H9 (cell line): ENCODE measurements around the gene SLC25A26. TPM values are rescaled to one million over a fixed set of nuclear protein-coding genes. Genes with fewer than 3 reads are reported as not detected.
A peak's percentile ranks its signal among the peaks of the same experiment; 100 is the strongest.

ENCODE experiments used
- DNase-seq: peaks from one replicate; pipeline ENCODE4 v3.0.0-alpha.2; 2017
- H2AFZ ChIP-seq: one replicate; pipeline ENCODE4 v1.6.1; 2013; ENCODE audit warnings: mild to moderate bottlenecking, low read length, control low read depth, moderate library complexity
- H2AK5ac ChIP-seq: 2 replicates; pipeline ENCODE4 v1.6.1; 2013; ENCODE audit warnings: low read length, control low read depth, mixed read lengths; ENCODE audit not compliant: insufficient read length
- H2BK120ac ChIP-seq: one replicate; pipeline ENCODE4 v1.6.1; 2013; ENCODE audit warnings: low read depth, mild to moderate bottlenecking, low read length, control low read depth, inconsistent platforms; ENCODE audit not compliant: poor library complexity, severe bottlenecking
- H2BK12ac ChIP-seq: 2 replicates; pipeline ENCODE4 v1.6.1; 2013; ENCODE audit warnings: low read length, control low read depth, mixed read lengths, low read depth; ENCODE audit not compliant: insufficient read length
- H2BK15ac ChIP-seq: 2 replicates; pipeline ENCODE4 v1.6.1; 2013; ENCODE audit warnings: low read depth, low read length, control low read depth
- H2BK20ac ChIP-seq: one replicate; pipeline ENCODE4 v1.6.1; 2013; ENCODE audit warnings: low read depth, mild to moderate bottlenecking, low read length, control low read depth, inconsistent platforms; ENCODE audit not compliant: poor library complexity, severe bottlenecking
- H2BK5ac ChIP-seq: 2 replicates; pipeline ENCODE4 v1.6.1; 2013; ENCODE audit warnings: low read length, control low read depth, mixed read lengths; ENCODE audit not compliant: insufficient read length
- H3K14ac ChIP-seq: 2 replicates; pipeline ENCODE4 v1.6.1; 2013; ENCODE audit warnings: low read length, control low read depth; ENCODE audit not compliant: insufficient read depth
- H3K18ac ChIP-seq: 2 replicates; pipeline ENCODE4 v1.6.1; 2013; ENCODE audit warnings: low read depth, mild to moderate bottlenecking, mixed read lengths, low read length, control low read depth; ENCODE audit not compliant: insufficient read length
- H3K23ac ChIP-seq: 2 replicates; pipeline ENCODE4 v1.6.1; 2013; ENCODE audit warnings: low read length, control low read depth, mixed read lengths, low read depth; ENCODE audit not compliant: insufficient read length
- H3K23me2 ChIP-seq: 2 replicates; pipeline ENCODE4 v1.6.1; 2013; ENCODE audit warnings: low read depth, mild to moderate bottlenecking, mixed read lengths, low read length, control low read depth; ENCODE audit not compliant: insufficient read length, poor library complexity, severe bottlenecking
- H3K27ac ChIP-seq: 2 replicates; pipeline ENCODE4 v1.5.1; 2013; ENCODE audit warnings: low read length, control low read depth, mixed read lengths, low read depth; ENCODE audit not compliant: insufficient read length
- H3K27me3 ChIP-seq: 2 replicates; pipeline ENCODE4 v1.6.1; 2013; ENCODE audit warnings: low read length, control low read depth, inconsistent platforms; ENCODE audit not compliant: insufficient read depth
- H3K4ac ChIP-seq: 2 replicates; pipeline ENCODE4 v1.6.1; 2013; ENCODE audit warnings: low read depth, mild to moderate bottlenecking, control low read depth, inconsistent platforms, low read length, moderate library complexity
- H3K4me1 ChIP-seq: 2 replicates; pipeline ENCODE4 v1.6.1; 2013; ENCODE audit warnings: low read length, control low read depth, inconsistent platforms; ENCODE audit not compliant: insufficient read depth
- H3K4me2 ChIP-seq: 2 replicates; pipeline ENCODE4 v1.6.1; 2013; ENCODE audit warnings: low read length, control low read depth, mixed read lengths; ENCODE audit not compliant: insufficient read length, insufficient read depth
- H3K56ac ChIP-seq: 2 replicates; pipeline ENCODE4 v1.6.1; 2013; ENCODE audit warnings: low read depth, mild to moderate bottlenecking, mixed read lengths, low read length, control low read depth; ENCODE audit not compliant: insufficient read length
- H3K79me1 ChIP-seq: 2 replicates; pipeline ENCODE4 v1.6.1; 2013; ENCODE audit warnings: low read depth, mild to moderate bottlenecking, moderate library complexity, low read length, control low read depth, inconsistent platforms; ENCODE audit not compliant: insufficient read depth, poor library complexity, severe bottlenecking
- H3K79me2 ChIP-seq: 2 replicates; pipeline ENCODE4 v1.6.1; 2013; ENCODE audit warnings: low read length, control low read depth, inconsistent platforms; ENCODE audit not compliant: insufficient read depth
- H3K9ac ChIP-seq: 2 replicates; pipeline ENCODE4 v1.6.1; 2013; ENCODE audit warnings: low read length, control low read depth, mixed read lengths; ENCODE audit not compliant: insufficient read length; ENCODE audit errors: extremely low read depth
- H3K9me3 ChIP-seq: one replicate; pipeline ENCODE4 v1.6.1; 2013; ENCODE audit warnings: low read depth, low read length, inconsistent platforms; ENCODE audit not compliant: control insufficient read depth
- H3T11ph ChIP-seq: one replicate; pipeline ENCODE4 v1.6.1; 2013; ENCODE audit warnings: mild to moderate bottlenecking, low read length, control low read depth, inconsistent platforms
- H4K20me1 ChIP-seq: one replicate; pipeline ENCODE4 v1.6.1; 2013; ENCODE audit not compliant: control insufficient read depth, insufficient read length, insufficient read depth
- H4K5ac ChIP-seq: 2 replicates; pipeline ENCODE4 v1.6.1; 2013; ENCODE audit warnings: low read depth, mild to moderate bottlenecking, mixed read lengths, low read length, control low read depth; ENCODE audit not compliant: insufficient read length
- H4K8ac ChIP-seq: replicated peaks from 2 replicates; pipeline ENCODE4 v1.6.1; 2013; ENCODE audit warnings: low read length, control low read depth, mixed read lengths, low read depth; ENCODE audit not compliant: insufficient read length
- H4K91ac ChIP-seq: 2 replicates; pipeline ENCODE4 v1.6.1; 2013; ENCODE audit warnings: low read depth, mild to moderate bottlenecking, moderate library complexity, mixed read lengths, low read length, control low read depth; ENCODE audit not compliant: insufficient read length
- H3K27ac Mint-ChIP-seq, 3 experiments: 2 replicates in 2 of 3; 3 replicates in 1 of 3; pipeline ENCODE4 v1.8.0; 2020 to 2021; ENCODE audit warnings: mixed read lengths in 3 of 3, mild to moderate bottlenecking in 1 of 3, moderate library complexity in 1 of 3
- H3K27me3 Mint-ChIP-seq: 2 replicates; pipeline ENCODE4 v1.8.0; 2021; ENCODE audit warnings: low read depth, mild to moderate bottlenecking, moderate library complexity, mixed read lengths
- H3K36me3 Mint-ChIP-seq, 3 experiments: 2 replicates in 2 of 3; 3 replicates in 1 of 3; pipeline ENCODE4 v1.8.0; 2020 to 2021; ENCODE audit warnings: low read depth in 3 of 3, mixed read lengths in 3 of 3; ENCODE audit not compliant: insufficient read depth in 1 of 3
- H3K4me1 Mint-ChIP-seq, 2 experiments: 2 replicates each; pipeline ENCODE4 v1.8.0; 2020; ENCODE audit warnings: mixed read lengths in 2 of 2
- H3K4me3 Mint-ChIP-seq, 2 experiments: 2 replicates in 1 of 2; 3 replicates in 1 of 2; pipeline ENCODE4 v1.8.0; 2020 to 2021; ENCODE audit warnings: mild to moderate bottlenecking in 2 of 2, mixed read lengths in 2 of 2, moderate library complexity in 1 of 2
- H3K9me3 Mint-ChIP-seq, 2 experiments: 2 replicates in 1 of 2; 3 replicates in 1 of 2; pipeline ENCODE4 v1.8.0; 2020; ENCODE audit warnings: mild to moderate bottlenecking in 2 of 2, mixed read lengths in 2 of 2, moderate library complexity in 1 of 2
- WGBS: extraction: QIAGEN DNeasy Blood & Tissue Kit; methylation state at CpG from one replicate; pipeline ENCODE4 v1.1.7; 2013; ENCODE audit warnings: missing lambda C conversion rate, low lambda C conversion rate, mixed read lengths; ENCODE audit not compliant: insufficient read length; ENCODE audit errors: extremely low coverage; 5-methylcytosine and 5-hydroxymethylcytosine counted together
- total RNA-seq: library from RNA; stranded (reverse); gene quantifications from 2 replicates; pipeline ENCODE4 v1.2.1, GENCODE V29; 2021
- TF ChIP-seq, protein P1 (sequence below): fragments of 200-600 bp; sonication (generic); conservative IDR thresholded peaks from 3 replicates; pipeline ENCODE4 v1.8.0; 2021; ENCODE audit warnings: antibody characterized with exemption, mild to moderate bottlenecking

The SLC25A26 gene
- total RNA-seq, 1 experiment from 2014 or later, result 30.2 TPM

DNA sequence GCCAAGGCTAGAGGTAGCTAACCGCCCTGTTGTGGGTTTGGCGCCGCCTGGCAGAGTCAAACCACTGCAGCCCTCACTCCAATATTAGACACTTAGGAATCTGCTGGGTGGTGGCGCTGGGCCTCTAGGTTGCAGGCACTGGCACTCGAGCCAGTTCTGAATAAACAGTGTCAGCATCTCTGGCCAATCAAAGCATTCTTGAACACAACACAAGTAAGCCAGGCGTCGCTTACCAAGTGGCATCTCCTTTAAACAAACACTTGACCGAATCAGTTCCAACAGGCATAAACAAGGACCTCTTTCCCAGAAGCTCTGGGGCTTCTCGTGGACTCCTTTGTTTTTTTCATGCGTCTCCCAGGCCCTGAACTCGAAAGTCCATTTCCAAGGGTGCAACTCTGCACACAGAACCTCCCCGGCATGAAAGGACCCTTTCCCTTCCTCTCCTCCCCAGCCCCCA lies 197.7 kb downstream of the SLC25A26 start:
- TF ChIP-seq, protein P1, sequence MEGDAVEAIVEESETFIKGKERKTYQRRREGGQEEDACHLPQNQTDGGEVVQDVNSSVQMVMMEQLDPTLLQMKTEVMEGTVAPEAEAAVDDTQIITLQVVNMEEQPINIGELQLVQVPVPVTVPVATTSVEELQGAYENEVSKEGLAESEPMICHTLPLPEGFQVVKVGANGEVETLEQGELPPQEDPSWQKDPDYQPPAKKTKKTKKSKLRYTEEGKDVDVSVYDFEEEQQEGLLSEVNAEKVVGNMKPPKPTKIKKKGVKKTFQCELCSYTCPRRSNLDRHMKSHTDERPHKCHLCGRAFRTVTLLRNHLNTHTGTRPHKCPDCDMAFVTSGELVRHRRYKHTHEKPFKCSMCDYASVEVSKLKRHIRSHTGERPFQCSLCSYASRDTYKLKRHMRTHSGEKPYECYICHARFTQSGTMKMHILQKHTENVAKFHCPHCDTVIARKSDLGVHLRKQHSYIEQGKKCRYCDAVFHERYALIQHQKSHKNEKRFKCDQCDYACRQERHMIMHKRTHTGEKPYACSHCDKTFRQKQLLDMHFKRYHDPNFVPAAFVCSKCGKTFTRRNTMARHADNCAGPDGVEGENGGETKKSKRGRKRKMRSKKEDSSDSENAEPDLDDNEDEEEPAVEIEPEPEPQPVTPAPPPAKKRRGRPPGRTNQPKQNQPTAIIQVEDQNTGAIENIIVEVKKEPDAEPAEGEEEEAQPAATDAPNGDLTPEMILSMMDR, result no peak
- Histone ChIP-seq H4K8ac (no peak overlapping the region), H2BK12ac (no peak overlapping the region), H3K9ac (no peak overlapping the region), H3K4me2 (no peak overlapping the region), H2BK120ac (no peak overlapping the region), H3K4me1 (peaks cover 5% of the 10 kb centered on the region; the same call in 1 of the 2 replicates), H2BK20ac (no peak overlapping the region), H3K4ac (no peak overlapping the region), H3K79me2 (peaks cover 18% of the 10 kb centered on the region; the same call in 1 of the 2 replicates), H4K5ac (no peak overlapping the region), H2BK15ac (no peak overlapping the region), H3K9me3 (peaks cover 14% of the 10 kb centered on the region), H2BK5ac (no peak overlapping the region), H3K56ac (no peak overlapping the region), H3K79me1 (peaks cover 7% of the 10 kb centered on the region), H3T11ph (no peak overlapping the region), H4K91ac (no peak overlapping the region), H3K18ac (no peak overlapping the region), H4K20me1 (no peaks in the 10 kb centered on the region), H3K23ac (no peak overlapping the region), H3K14ac (no peak overlapping the region; the same call in 1 of the 2 replicates), H3K23me2 (no peaks in the 10 kb centered on the region), H3K27me3 (no peaks in the 10 kb centered on the region), H2AFZ (no peak overlapping the region), H2AK5ac (no peak overlapping the region), H3K27ac (no peak overlapping the region)
- Mint-ChIP-seq H3K4me3 (no peak overlapping the region), H3K36me3 (peaks cover 82 to 95% (median 86%) of the 10 kb centered on the region in 3 experiments), H3K4me1 (peaks cover 25 to 33% of the 10 kb centered on the region in 2 experiments), H3K27ac (peak overlapping the region; percentile 27 to 77 (median 60); a peak in 3 of 7 replicates), H3K9me3 (peaks cover 34 to 39% of the 10 kb centered on the region in 2 experiments), H3K27me3 (no peaks in the 10 kb centered on the region; the same call in 1 of the 2 replicates)
- DNase-seq, result no peak
- no CpG with 5 or more reads among the region's 12 CpGs for WGBS
